OCI-LY3 (cell line): ENCODE measurements around the gene CYP46A1.

Experiments
- H2AFZ ChIP-seq: fragments of 200-600, 300-600 bp; shearing (Covaris generic); 2 replicates; pipeline ENCODE4 v1.6.0; 2014; ENCODE audit warnings: antibody characterized with exemption, low read depth, low read length
- H3K27ac ChIP-seq: fragments of 200-600, 300-600 bp; sonication (generic); 2 replicates; pipeline ENCODE4 v1.5.1; 2014; ENCODE audit warnings: mild to moderate bottlenecking, low read length, moderate library complexity, mixed read lengths
- H3K27me3 ChIP-seq: fragments of 200-600, 300-600 bp; sonication (generic); 2 replicates; pipeline ENCODE4 v1.6.1; 2014; ENCODE audit warnings: low read depth, low read length, mixed read lengths
- H3K36me3 ChIP-seq: fragments of 200-600, 300-600 bp; sonication (generic); replicated peaks from 2 replicates; pipeline ENCODE3; 2014; ENCODE audit warnings: low read depth, low read length, mixed read lengths
- H3K4me1 ChIP-seq: fragments of 300-600, 200-600 bp; sonication (generic); 2 replicates; pipeline ENCODE4 v1.6.1; 2014; ENCODE audit warnings: low read length, mixed read lengths
- H3K4me2 ChIP-seq: fragments of 200-600, 300-600 bp; sonication (generic); 2 replicates; pipeline ENCODE4 v1.6.1; 2014; ENCODE audit warnings: low read length, mixed read lengths
- H3K4me3 ChIP-seq: fragments of 300-600, 200-600 bp; sonication (generic); 2 replicates; pipeline ENCODE4 v1.5.1; 2014; ENCODE audit warnings: antibody characterized with exemption, mild to moderate bottlenecking, low read length, moderate library complexity
- H3K79me2 ChIP-seq: fragments of 300-600, 200-600 bp; shearing (Covaris generic); 2 replicates; pipeline ENCODE4 v1.6.1; 2014; ENCODE audit warnings: mild to moderate bottlenecking, low read length, mixed read lengths
- H3K9ac ChIP-seq: fragments of 300-600, 200-600 bp; shearing (Covaris generic); 2 replicates; pipeline ENCODE4 v1.6.0; 2014; ENCODE audit warnings: mild to moderate bottlenecking, low read length, moderate library complexity
- H3K9me3 ChIP-seq: fragments of 200-600, 300-600 bp; shearing (Covaris generic); 2 replicates; pipeline ENCODE4 v1.6.1; 2014; ENCODE audit warnings: low read length, mixed read lengths; ENCODE audit not compliant: insufficient read depth
- H4K20me1 ChIP-seq: fragments of 200-600, 300-600 bp; sonication (generic); 2 replicates; pipeline ENCODE4 v1.6.1; 2016; ENCODE audit warnings: low read length, mixed read lengths; ENCODE audit not compliant: insufficient read depth
- EZH2phosphoT487 ChIP-seq: fragments of 200-600 bp; shearing (Covaris generic); IDR thresholded peaks from 2 replicates; pipeline ENCODE4 v1.6.1; 2018; ENCODE audit warnings: antibody characterized with exemption, mixed run types, low read depth
- TF ChIP-seq, protein P1 (sequence below): fragments of 200-600, 300-600 bp; sonication (generic); IDR thresholded peaks from 2 replicates; pipeline ENCODE4 v1.5.1; 2014; ENCODE audit warnings: antibody characterized with exemption, low read length, low read depth

CYP46A1 gene

DNA sequence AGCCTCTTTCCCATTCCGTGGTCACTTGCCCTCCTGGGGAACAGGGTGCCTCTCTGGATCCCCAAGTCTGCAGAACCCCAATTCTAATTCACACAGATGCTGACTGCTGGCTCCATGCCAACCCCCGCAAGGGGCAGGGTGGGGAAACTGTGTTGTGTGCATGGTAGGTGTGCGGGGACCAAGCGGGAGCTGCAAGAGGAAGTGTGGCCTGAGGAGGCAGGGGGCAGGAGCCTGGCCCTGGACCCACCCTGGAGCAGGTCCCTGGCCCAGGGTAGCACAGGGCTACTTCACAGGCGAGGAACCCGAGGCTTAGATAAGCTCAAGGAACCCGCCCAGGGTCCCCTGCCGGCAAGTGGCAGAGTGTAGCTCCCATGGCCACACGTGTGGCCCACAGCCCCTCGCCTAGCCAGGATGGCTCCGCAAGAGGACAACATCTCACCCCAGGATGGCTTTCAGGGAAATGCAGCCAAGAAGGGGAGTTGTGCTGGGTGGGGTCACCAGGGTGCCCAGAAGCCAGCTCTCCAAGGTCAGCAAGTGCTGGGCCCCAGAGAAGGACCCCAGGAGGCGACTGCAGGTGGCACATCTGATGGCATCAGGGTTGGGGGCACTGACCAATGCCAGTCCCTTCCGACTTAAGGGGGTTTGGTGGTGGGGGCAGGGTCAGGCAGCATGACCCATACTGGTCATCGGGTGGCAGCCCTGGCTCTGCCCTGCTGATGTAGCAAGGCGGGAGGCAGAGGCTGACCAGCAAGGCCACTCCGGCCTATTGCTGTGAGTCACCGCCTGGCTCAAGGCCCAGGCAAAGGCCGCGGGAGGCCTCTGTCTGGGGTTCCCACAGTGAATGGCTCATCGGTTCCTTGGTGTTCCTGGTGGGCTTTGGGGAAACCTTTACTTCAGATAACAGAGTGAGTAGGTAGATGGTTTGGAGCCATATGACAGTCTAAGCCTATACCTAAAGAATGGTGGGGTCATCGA, 71.8 kb downstream of the CYP46A1 start:
- H3K36me3 ChIP-seq, result no peaks in the 10 kb centered on the region
- H3K9ac ChIP-seq, result no peak overlapping the region
- no peak overlapping the region for H3K4me2 ChIP-seq
- TF ChIP-seq, protein P1, sequence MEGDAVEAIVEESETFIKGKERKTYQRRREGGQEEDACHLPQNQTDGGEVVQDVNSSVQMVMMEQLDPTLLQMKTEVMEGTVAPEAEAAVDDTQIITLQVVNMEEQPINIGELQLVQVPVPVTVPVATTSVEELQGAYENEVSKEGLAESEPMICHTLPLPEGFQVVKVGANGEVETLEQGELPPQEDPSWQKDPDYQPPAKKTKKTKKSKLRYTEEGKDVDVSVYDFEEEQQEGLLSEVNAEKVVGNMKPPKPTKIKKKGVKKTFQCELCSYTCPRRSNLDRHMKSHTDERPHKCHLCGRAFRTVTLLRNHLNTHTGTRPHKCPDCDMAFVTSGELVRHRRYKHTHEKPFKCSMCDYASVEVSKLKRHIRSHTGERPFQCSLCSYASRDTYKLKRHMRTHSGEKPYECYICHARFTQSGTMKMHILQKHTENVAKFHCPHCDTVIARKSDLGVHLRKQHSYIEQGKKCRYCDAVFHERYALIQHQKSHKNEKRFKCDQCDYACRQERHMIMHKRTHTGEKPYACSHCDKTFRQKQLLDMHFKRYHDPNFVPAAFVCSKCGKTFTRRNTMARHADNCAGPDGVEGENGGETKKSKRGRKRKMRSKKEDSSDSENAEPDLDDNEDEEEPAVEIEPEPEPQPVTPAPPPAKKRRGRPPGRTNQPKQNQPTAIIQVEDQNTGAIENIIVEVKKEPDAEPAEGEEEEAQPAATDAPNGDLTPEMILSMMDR, result no peak
- TF ChIP-seq EZH2phosphoT487, result no peak
- H3K79me2 ChIP-seq, result no peaks in the 10 kb centered on the region
- no peak overlapping the region for H3K4me3 ChIP-seq
- H3K27ac ChIP-seq, result no peak overlapping the region
- no peak overlapping the region for H2AFZ ChIP-seq
- peaks cover 14% of the 10 kb centered on the region for H3K27me3 ChIP-seq
- peaks cover 69% of the 10 kb centered on the region for H3K4me1 ChIP-seq
- no peaks in the 10 kb centered on the region for H4K20me1 ChIP-seq
- no peaks in the 10 kb centered on the region for H3K9me3 ChIP-seq

DNA sequence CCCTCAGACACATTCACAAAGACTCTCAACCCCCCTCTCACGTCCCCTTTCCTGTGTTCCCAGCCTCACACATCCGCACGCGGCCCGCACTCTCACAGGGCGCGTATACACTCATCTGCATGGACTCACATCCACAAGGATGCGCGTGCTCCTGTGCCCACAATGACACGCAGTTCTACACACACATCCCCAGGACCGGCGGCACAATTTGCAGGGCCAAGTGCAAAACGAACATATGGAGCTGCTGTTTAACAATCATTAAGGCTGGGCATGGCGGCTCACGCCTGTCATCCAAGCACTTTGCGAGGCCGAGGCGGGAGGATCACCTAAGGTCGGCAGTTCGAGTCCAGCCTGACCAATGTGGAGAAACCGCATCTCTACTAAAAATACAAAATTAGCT, 72.7 kb downstream of the CYP46A1 start:
- Histone ChIP-seq H3K9me3 (no peaks in the 10 kb centered on the region), H3K4me3 (no peak overlapping the region), H3K27me3 (peaks cover 6% of the 10 kb centered on the region), H3K36me3 (no peaks in the 10 kb centered on the region), H3K9ac (no peak overlapping the region), H2AFZ (no peak overlapping the region), H3K79me2 (no peaks in the 10 kb centered on the region), H3K4me1 (peaks cover 69% of the 10 kb centered on the region), H3K4me2 (no peak overlapping the region), H4K20me1 (no peaks in the 10 kb centered on the region), H3K27ac (no peak overlapping the region)
- no peak for TF ChIP-seq EZH2phosphoT487
- TF ChIP-seq, protein P1, result no peak

GRCh38 chr14:99757331-99758070, 73.4 kb downstream of the CYP46A1 start:
- Histone ChIP-seq H3K27ac (peak overlapping the region; percentile 48), H3K4me1 (peaks cover 63% of the 10 kb centered on the region)

More at GRCh38 chr14:99757331-99758070, 73.4 kb downstream of the CYP46A1 start:
- Histone ChIP-seq H3K4me3 (no peak overlapping the region), H3K9ac (0 out of 2 replicates have a peak overlapping the region, but pooled peaks have one; percentile 20), H3K36me3 (no peaks in the 10 kb centered on the region), H4K20me1 (no peaks in the 10 kb centered on the region), H2AFZ (no peak overlapping the region), H3K9me3 (no peaks in the 10 kb centered on the region), H3K4me2 (peak overlapping the region; percentile 69), H3K79me2 (no peaks in the 10 kb centered on the region), H3K27me3 (no peaks in the 10 kb centered on the region)
- no peak for TF ChIP-seq EZH2phosphoT487
- TF ChIP-seq, protein P1, result peak; percentile 7; the same call in 1 of the 2 replicates
